Activated CD8-positive, alpha-beta T cell treated with anti-CD3 and anti-CD28 coated beads for 36 hours (primary cell): ENCODE data around the gene DGKI. TPM values are rescaled to one million over a fixed set of nuclear protein-coding genes. Genes with fewer than 3 reads are reported as not detected.

Experiments
- ATAC-seq: fragments of 200-7000 bp; cut with Tn5 transposase; one replicate; pipeline ENCODE4 v1.10.0; 2021; ENCODE audit warnings: mild to moderate bottlenecking, moderate library complexity
- CTCF ChIA-PET: fragments of 350-600 bp; sonication (Branson Sonifier 250); formaldehyde crosslinking; loops from one replicate; lab custom pipeline; 2021; ENCODE audit warnings: antibody characterized with exemption; lab: Charles Lee
- POLR2A ChIA-PET: fragments of 350-600 bp; sonication (Branson Sonifier 250); formaldehyde crosslinking; loops from one replicate; lab custom pipeline; 2021; ENCODE audit warnings: antibody characterized with exemption; lab: Charles Lee
- DNase-seq: peaks from one replicate; pipeline ENCODE4 v3.0.0-alpha.2; 2020
- H3K27ac Mint-ChIP-seq: one replicate; pipeline ENCODE4 v1.8.0; 2021; ENCODE audit warnings: mild to moderate bottlenecking, mixed read lengths
- H3K27me3 Mint-ChIP-seq: one replicate; pipeline ENCODE4 v1.8.0; 2021; ENCODE audit warnings: mixed read lengths
- H3K36me3 Mint-ChIP-seq: one replicate; pipeline ENCODE4 v1.8.0; 2021; ENCODE audit warnings: low read depth, mixed read lengths
- H3K4me1 Mint-ChIP-seq: one replicate; pipeline ENCODE4 v1.8.0; 2021; ENCODE audit warnings: low read depth, mixed read lengths
- H3K4me3 Mint-ChIP-seq: one replicate; pipeline ENCODE4 v1.8.0; 2021; ENCODE audit warnings: mild to moderate bottlenecking, moderate library complexity, mixed read lengths
- H3K9me3 Mint-ChIP-seq: one replicate; pipeline ENCODE4 v1.8.0; 2021; ENCODE audit warnings: mixed read lengths
- CTCF ChIP-seq: fragments of 200-600 bp; IDR thresholded peaks from one replicate; pipeline ENCODE4 v1.8.0; 2022; ENCODE audit warnings: antibody characterized with exemption, mild to moderate bottlenecking
- intact Hi-C: fragments of 100-400 bp; cut with micrococcal nuclease; formaldehyde crosslinking; loops from one replicate; pipeline ENCODE4 v1.10.0; 2022
- total RNA-seq, 2 experiments: library from RNA; stranded (reverse); gene quantifications; one replicate each; pipeline ENCODE4 v1.2.3, GENCODE V29; 2021

Gene DGKI
- total RNA-seq, 2 experiments from 2014 or later: 0.38 to 0.65 TPM

GRCh38 chr7:137747359-137748031 is 99.3 kb downstream of the DGKI start:
- Mint-ChIP-seq H3K4me1 (no peaks in the 10 kb centered on the region), H3K36me3 (no peaks in the 10 kb centered on the region), H3K27me3 (peaks cover 6% of the 10 kb centered on the region), H3K9me3 (no peaks in the 10 kb centered on the region), H3K27ac (no peak overlapping the region), H3K4me3 (no peak overlapping the region)
- ChIA-PET POLR2A (no interaction called here), CTCF (no interaction called here)
- DNase-seq (no peak), ATAC-seq (no peak)
- intact Hi-C loops: no loop called here
- TF ChIP-seq CTCF: no peak

GRCh38 chr7:137743021-137743420 is 103.8 kb downstream of the DGKI start:
- H3K4me3 Mint-ChIP-seq: no peak overlapping the region
- H3K9me3 Mint-ChIP-seq: no peaks in the 10 kb centered on the region
- no peak overlapping the region for H3K27ac Mint-ChIP-seq
- ChIA-PET CTCF (no interaction called here), POLR2A (no interaction called here)
- no peaks in the 10 kb centered on the region for H3K4me1 Mint-ChIP-seq
- no peaks in the 10 kb centered on the region for H3K36me3 Mint-ChIP-seq
- no peak for ATAC-seq
- no peak for TF ChIP-seq CTCF
- no peak for DNase-seq
- intact Hi-C loops: no loop called here
- H3K27me3 Mint-ChIP-seq: peaks cover 7% of the 10 kb centered on the region

GRCh38 chr7:137742051-137742450 is 104.7 kb downstream of the DGKI start:
- intact Hi-C loops: no loop called here
- TF ChIP-seq CTCF: no peak
- H3K4me1 Mint-ChIP-seq: no peaks in the 10 kb centered on the region
- DNase-seq (no peak), ATAC-seq (no peak)
- peaks cover 4% of the 10 kb centered on the region for H3K27me3 Mint-ChIP-seq
- POLR2A ChIA-PET: no interaction called here
- no peaks in the 10 kb centered on the region for H3K36me3 Mint-ChIP-seq
- CTCF ChIA-PET: no interaction called here
- H3K4me3 Mint-ChIP-seq: no peak overlapping the region
- no peaks in the 10 kb centered on the region for H3K9me3 Mint-ChIP-seq
- no peak overlapping the region for H3K27ac Mint-ChIP-seq

- Mint-ChIP-seq H3K27me3 (peaks cover 4% of the 10 kb centered on the region), H3K27ac (no peak overlapping the region), H3K36me3 (no peaks in the 10 kb centered on the region), H3K4me1 (no peaks in the 10 kb centered on the region), H3K9me3 (no peaks in the 10 kb centered on the region), H3K4me3 (no peak overlapping the region)
- TF ChIP-seq CTCF: no peak
- intact Hi-C loops: no loop called here
- POLR2A ChIA-PET: no interaction called here
- ATAC-seq: no peak
- no peak for DNase-seq
- CTCF ChIA-PET: no interaction called here
Observed at GRCh38 chr7:137741443-137741842, 105.3 kb downstream of the DGKI start.

GRCh38 chr7:137734221-137734620 is 112.6 kb downstream of the DGKI start:
- Mint-ChIP-seq H3K4me1 (no peaks in the 10 kb centered on the region), H3K36me3 (no peaks in the 10 kb centered on the region), H3K9me3 (no peaks in the 10 kb centered on the region), H3K27ac (no peak overlapping the region), H3K4me3 (no peak overlapping the region), H3K27me3 (peaks cover 3% of the 10 kb centered on the region)
- ChIA-PET CTCF (no interaction called here), POLR2A (no interaction called here)
- DNase-seq (no peak), ATAC-seq (no peak)
- TF ChIP-seq CTCF: no peak
- intact Hi-C loops: no loop called here
